GM12878 (cell line): ENCODE data around the gene ALKBH2. TPM values are rescaled to one million over a fixed set of nuclear protein-coding genes. Genes with fewer than 3 reads are reported as not detected.

Experiments used
- ATAC-seq: fragments of 200-7000 bp; cut with Tn5 transposase; 3 replicates; pipeline ENCODE4 v1.9.1; 2020; ENCODE audit warnings: mild to moderate bottlenecking, moderate library complexity
- BruUV-seq: library from RNA; stranded (reverse); fragments of 400-500 nt; replicated peaks from 2 replicates; lab custom pipeline; 2021; lab: Mats Ljungman, UMichigan
- CTCF ChIA-PET: fragments of 300-600 bp; sonication (Branson Sonifier 250); formaldehyde crosslinking; extraction: SDS; loops from one replicate; lab custom pipeline; 2021; ENCODE audit warnings: inconsistent platforms; lab: Yijun Ruan, JAX
- POLR2A ChIA-PET: fragments of 350-600 bp; formaldehyde crosslinking; extraction: SDS; loops from one replicate; lab custom pipeline; 2021; ENCODE audit warnings: inconsistent platforms; lab: Charles Lee
- RAD21 ChIA-PET: fragments of 300-600 bp; sonication (Branson Sonifier 250); formaldehyde crosslinking; loops from one replicate; lab custom pipeline; 2023; ENCODE audit warnings: antibody characterized with exemption; ENCODE audit not compliant: unreplicated experiment; lab: Charles Lee
- SMC1A ChIA-PET: fragments of 300-600 bp; sonication (Branson Sonifier 250); formaldehyde crosslinking; loops from one replicate; lab custom pipeline; 2023; ENCODE audit not compliant: unreplicated experiment, uncharacterized antibody; lab: Charles Lee
- DNase-seq: peaks from one replicate; pipeline ENCODE4 v3.0.0-alpha.2; 2011; ENCODE audit warnings: low read depth, low spot score
- FAIRE-seq: peaks from 3 replicates; lab custom pipeline; 2011; peaks lifted over from hg19 to GRCh38; lab: Jason Lieb, UNC
- H2AFZ ChIP-seq: 2 replicates; pipeline ENCODE4 v1.6.0; 2011; ENCODE audit warnings: low read depth, low read length, control low read depth; ENCODE audit not compliant: control insufficient read depth
- H3K27ac ChIP-seq: 2 replicates; pipeline ENCODE4 v1.5.1; 2011; ENCODE audit warnings: control low read depth; ENCODE audit not compliant: control insufficient read depth, insufficient read depth
- H3K27me3 ChIP-seq, 2 experiments: replicated peaks in 1 of 2; 2 replicates each; pipeline versions ENCODE4 v1.6.0 to v1.6.1; 2011; ENCODE audit warnings: low read length in 1 of 2; ENCODE audit not compliant: control insufficient read depth in 2 of 2, insufficient read depth in 2 of 2
- H3K36me3 ChIP-seq, 2 experiments: 2 replicates each; pipeline ENCODE4 v1.5.1; 2011; ENCODE audit warnings: low read length in 1 of 2; ENCODE audit not compliant: control insufficient read depth in 2 of 2, insufficient read depth in 2 of 2
- H3K4me1 ChIP-seq: 2 replicates; pipeline ENCODE4 v1.6.1; 2011; ENCODE audit warnings: mild to moderate bottlenecking, low read length, moderate library complexity, mixed read lengths; ENCODE audit not compliant: control insufficient read depth, insufficient read depth
- H3K4me2 ChIP-seq: 2 replicates; pipeline ENCODE4 v1.6.0; 2011; ENCODE audit warnings: control low read depth; ENCODE audit not compliant: control insufficient read depth, insufficient read depth
- H3K4me3 ChIP-seq: fragments of 200-600 bp; sonication (generic); 2 replicates; pipeline ENCODE4 v1.5.1; 2016
- H3K79me2 ChIP-seq: 2 replicates; pipeline ENCODE4 v1.6.0; 2011; ENCODE audit warnings: low read length; ENCODE audit not compliant: control insufficient read depth, insufficient read depth
- H3K9ac ChIP-seq: 2 replicates; pipeline ENCODE4 v1.8.0; 2011; ENCODE audit warnings: low read length, control low read depth, mixed read lengths; ENCODE audit not compliant: control insufficient read depth, insufficient read depth
- H3K9me3 ChIP-seq: replicated peaks from 3 replicates; pipeline ENCODE4 v1.5.1; 2011; ENCODE audit warnings: mild to moderate bottlenecking, low read length; ENCODE audit not compliant: control insufficient read depth, insufficient read depth
- H4K20me1 ChIP-seq: 2 replicates; pipeline ENCODE4 v1.6.0; 2011; ENCODE audit not compliant: control insufficient read depth, insufficient read depth
- ASH2L ChIP-seq: fragments of 300-600, 200-600 bp; sonication (generic); IDR thresholded peaks from 2 replicates; pipeline ENCODE4 v1.6.1; 2017; ENCODE audit warnings: low read depth, mild to moderate bottlenecking, borderline replicate concordance
- BCL11A ChIP-seq: IDR thresholded peaks from 2 replicates; pipeline ENCODE4 v1.6.1; 2011; ENCODE audit warnings: low read depth, low read length
- CBX5 ChIP-seq: sonication (generic); IDR thresholded peaks from 2 replicates; pipeline ENCODE4 v1.6.1; 2016; ENCODE audit warnings: low read depth, moderate library complexity, mild to moderate bottlenecking, inconsistent platforms
- FOS ChIP-seq: IDR thresholded peaks from 3 replicates; pipeline ENCODE4 v1.6.1; 2011; ENCODE audit warnings: borderline replicate concordance; ENCODE audit not compliant: insufficient read length; ENCODE audit errors: extremely low read depth
- FOXK2 ChIP-seq: fragments of 450-650 bp; IDR thresholded peaks from 2 replicates; pipeline ENCODE4 v1.6.1; 2017; ENCODE audit warnings: mild to moderate bottlenecking, moderate library complexity
- GATAD2B ChIP-seq: fragments of 450-650 bp; conservative IDR thresholded peaks from 2 replicates; pipeline ENCODE4 v1.6.1; 2017; ENCODE audit warnings: low read depth, mild to moderate bottlenecking, moderate library complexity
- HDAC2 ChIP-seq: fragments of 200-600 bp; sonication (generic); IDR thresholded peaks from 2 replicates; pipeline ENCODE4 v1.6.1; 2017
- MYB ChIP-seq: fragments of 150-350 bp; IDR thresholded peaks from 2 replicates; pipeline ENCODE4 v1.6.1; 2014; ENCODE audit warnings: mild to moderate bottlenecking, low read depth, low read length, borderline replicate concordance
- NR2F1 ChIP-seq: fragments of 450-650 bp; conservative IDR thresholded peaks from 2 replicates; pipeline ENCODE4 v1.6.1; 2017; ENCODE audit warnings: mild to moderate bottlenecking
- RAD21 ChIP-seq: IDR thresholded peaks from 2 replicates; pipeline ENCODE4 v1.6.1; 2011; ENCODE audit warnings: mild to moderate bottlenecking, low read depth, low read length, moderate library complexity; ENCODE audit not compliant: insufficient read depth
- SMARCA5 ChIP-seq: fragments of 450-650 bp; IDR thresholded peaks from 2 replicates; pipeline ENCODE4 v1.6.1; 2017; ENCODE audit warnings: mild to moderate bottlenecking
- ZNF207 ChIP-seq: fragments of 450-650 bp; IDR thresholded peaks from 2 replicates; pipeline ENCODE4 v1.6.1; 2014; ENCODE audit warnings: antibody characterized with exemption, mild to moderate bottlenecking, borderline replicate concordance
- WGBS: methylation state at CpG from one replicate; pipeline ENCODE4 v1.1.6; 2016; ENCODE audit warnings: low lambda C conversion rate; ENCODE audit not compliant: insufficient replicate concordance, insufficient coverage; ENCODE audit errors: missing lambda C conversion rate; 5-methylcytosine and 5-hydroxymethylcytosine counted together
- in situ Hi-C: fragments of 300-500 bp; cut with MboI; formaldehyde crosslinking; loops from 9 replicates; pipeline ENCODE4 v1.14.3; 2018; ENCODE audit warnings: mixed read lengths
- intact Hi-C: fragments of 100-400 bp; cut with micrococcal nuclease; formaldehyde crosslinking; loops from one replicate; pipeline ENCODE4 v1.14.2; 2022; ENCODE audit not compliant: unreplicated experiment
- polyA plus RNA-seq, 11 experiments: library from polyadenylated mRNA; depleted of rRNA in 4 of 11; unstranded in 6 of 11; stranded (reverse) in 5 of 11; fragments of >200 nt; fragmentation: Nextera tagmentation in 4 of 11; fragmentation: Illumina TruSeq in 1 of 11; extraction: Ambion mirVana in 4 of 11; extraction: Trizol in 1 of 11; gene quantifications; 1 replicate in 1 of 11; 2 replicates in 10 of 11; pipeline versions ENCODE4 v1.2.1 to v1.2.3, GENCODE V29; 2011 to 2016; ENCODE audit warnings: inconsistent platforms in 2 of 11, missing spikeins in 2 of 11, low read depth in 1 of 11
- total RNA-seq, 4 experiments: library from RNA; depleted of rRNA in 3 of 4; stranded (reverse); fragments of >200 nt in 3 of 4; fragmentation: Illumina TruSeq in 1 of 4; extraction: Trizol in 1 of 4; gene quantifications; 2 replicates each; pipeline versions ENCODE4 v1.2.1 to v1.2.3, GENCODE V29; 2013 to 2021
- TF ChIP-seq, protein P1 (sequence below): fragments of 450-650 bp; IDR thresholded peaks from 2 replicates; pipeline ENCODE4 v1.6.1; 2017; ENCODE audit warnings: antibody characterized with exemption, mild to moderate bottlenecking, moderate library complexity
- TF ChIP-seq, protein P2 (sequence below): fragments of 450-650 bp; IDR thresholded peaks from 2 replicates; pipeline ENCODE4 v1.6.1; 2017; ENCODE audit warnings: mild to moderate bottlenecking, low read depth, inconsistent platforms; ENCODE audit not compliant: poor library complexity, severe bottlenecking
- TF ChIP-seq, protein P3 (sequence below): fragments of 450-650 bp; formaldehyde crosslinking; IDR thresholded peaks from 2 replicates; pipeline ENCODE4 v1.4.0; 2022; ENCODE audit warnings: mild to moderate bottlenecking, moderate library complexity
- TF ChIP-seq, protein P4 (sequence below): IDR thresholded peaks from 2 replicates; pipeline ENCODE4 v1.6.1; 2011; ENCODE audit warnings: borderline replicate concordance, low read depth, mild to moderate bottlenecking, moderate library complexity, low read length; ENCODE audit not compliant: insufficient read depth, poor library complexity, severe bottlenecking

ALKBH2 gene
- total and polyA plus RNA-seq, 10 of the 15 experiments (the other 5 are each of a cell fraction or from before 2014, with no cell fraction given): 5.6 to 40.3 (median 31.2) TPM

DNA sequence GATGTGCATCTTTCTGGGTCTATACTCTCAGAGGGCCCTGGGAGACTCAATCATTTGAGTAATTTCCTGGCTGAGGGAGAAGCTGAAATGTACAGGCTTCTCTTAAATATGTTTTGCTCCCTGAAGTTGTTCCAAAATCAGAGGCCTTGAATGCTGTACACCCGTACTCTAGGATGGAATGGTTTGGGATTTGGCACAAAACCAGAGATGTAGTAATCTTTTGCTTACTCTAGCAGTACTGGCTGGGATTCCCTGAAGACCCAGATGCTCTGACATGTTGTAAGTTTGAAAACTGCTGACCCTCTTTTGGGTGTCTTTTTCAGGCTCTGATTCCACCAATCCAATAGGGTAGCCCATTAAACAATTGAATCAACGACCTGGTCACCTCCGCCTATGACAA lies 33.5 kb upstream of the ALKBH2 start:
- Histone ChIP-seq H3K4me2 (no peak overlapping the region), H3K79me2 (no peaks in the 10 kb centered on the region), H4K20me1 (no peaks in the 10 kb centered on the region), H3K4me1 (no peaks in the 10 kb centered on the region), H3K36me3 (no peaks in the 10 kb centered on the region), H3K27me3 (no peaks in the 10 kb centered on the region), H3K9me3 (no peaks in the 10 kb centered on the region), H3K4me3 (no peak overlapping the region), H3K27ac (no peak overlapping the region), H3K9ac (no peak overlapping the region), H2AFZ (no peak overlapping the region)
- FAIRE-seq: no peak
- ChIA-PET CTCF (interaction anchor here (0.7 to 1.1 kb wide), 3 partner anchors 14 to 18 kb away, joined by 3 to 5 read pairs (median 3); no protein-coding TSS in a partner anchor), RAD21 (no interaction called here), POLR2A (no interaction called here), SMC1A (no interaction called here)
- in situ Hi-C loops: no loop called here
- no peak for ATAC-seq
- no TSS peak for BruUV-seq
- 53% methylated on average over 3 of the region's 3 CpGs for WGBS
- no peak for DNase-seq
- intact Hi-C loops: no loop called here
- TF ChIP-seq NR2F1 (no peak), GATAD2B (no peak), BCL11A (no peak), FOS (no peak), ZNF207 (no peak), HDAC2 (no peak), MYB (no peak), SMARCA5 (no peak), RAD21 (no peak), FOXK2 (no peak), CBX5 (no peak), ASH2L (no peak)
- TF ChIP-seq, protein P1, sequence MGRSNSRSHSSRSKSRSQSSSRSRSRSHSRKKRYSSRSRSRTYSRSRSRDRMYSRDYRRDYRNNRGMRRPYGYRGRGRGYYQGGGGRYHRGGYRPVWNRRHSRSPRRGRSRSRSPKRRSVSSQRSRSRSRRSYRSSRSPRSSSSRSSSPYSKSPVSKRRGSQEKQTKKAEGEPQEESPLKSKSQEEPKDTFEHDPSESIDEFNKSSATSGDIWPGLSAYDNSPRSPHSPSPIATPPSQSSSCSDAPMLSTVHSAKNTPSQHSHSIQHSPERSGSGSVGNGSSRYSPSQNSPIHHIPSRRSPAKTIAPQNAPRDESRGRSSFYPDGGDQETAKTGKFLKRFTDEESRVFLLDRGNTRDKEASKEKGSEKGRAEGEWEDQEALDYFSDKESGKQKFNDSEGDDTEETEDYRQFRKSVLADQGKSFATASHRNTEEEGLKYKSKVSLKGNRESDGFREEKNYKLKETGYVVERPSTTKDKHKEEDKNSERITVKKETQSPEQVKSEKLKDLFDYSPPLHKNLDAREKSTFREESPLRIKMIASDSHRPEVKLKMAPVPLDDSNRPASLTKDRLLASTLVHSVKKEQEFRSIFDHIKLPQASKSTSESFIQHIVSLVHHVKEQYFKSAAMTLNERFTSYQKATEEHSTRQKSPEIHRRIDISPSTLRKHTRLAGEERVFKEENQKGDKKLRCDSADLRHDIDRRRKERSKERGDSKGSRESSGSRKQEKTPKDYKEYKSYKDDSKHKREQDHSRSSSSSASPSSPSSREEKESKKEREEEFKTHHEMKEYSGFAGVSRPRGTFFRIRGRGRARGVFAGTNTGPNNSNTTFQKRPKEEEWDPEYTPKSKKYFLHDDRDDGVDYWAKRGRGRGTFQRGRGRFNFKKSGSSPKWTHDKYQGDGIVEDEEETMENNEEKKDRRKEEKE: no peak
- TF ChIP-seq, protein P2, sequence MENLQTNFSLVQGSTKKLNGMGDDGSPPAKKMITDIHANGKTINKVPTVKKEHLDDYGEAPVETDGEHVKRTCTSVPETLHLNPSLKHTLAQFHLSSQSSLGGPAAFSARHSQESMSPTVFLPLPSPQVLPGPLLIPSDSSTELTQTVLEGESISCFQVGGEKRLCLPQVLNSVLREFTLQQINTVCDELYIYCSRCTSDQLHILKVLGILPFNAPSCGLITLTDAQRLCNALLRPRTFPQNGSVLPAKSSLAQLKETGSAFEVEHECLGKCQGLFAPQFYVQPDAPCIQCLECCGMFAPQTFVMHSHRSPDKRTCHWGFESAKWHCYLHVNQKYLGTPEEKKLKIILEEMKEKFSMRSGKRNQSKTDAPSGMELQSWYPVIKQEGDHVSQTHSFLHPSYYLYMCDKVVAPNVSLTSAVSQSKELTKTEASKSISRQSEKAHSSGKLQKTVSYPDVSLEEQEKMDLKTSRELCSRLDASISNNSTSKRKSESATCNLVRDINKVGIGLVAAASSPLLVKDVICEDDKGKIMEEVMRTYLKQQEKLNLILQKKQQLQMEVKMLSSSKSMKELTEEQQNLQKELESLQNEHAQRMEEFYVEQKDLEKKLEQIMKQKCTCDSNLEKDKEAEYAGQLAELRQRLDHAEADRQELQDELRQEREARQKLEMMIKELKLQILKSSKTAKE: no peak
- TF ChIP-seq, protein P3, sequence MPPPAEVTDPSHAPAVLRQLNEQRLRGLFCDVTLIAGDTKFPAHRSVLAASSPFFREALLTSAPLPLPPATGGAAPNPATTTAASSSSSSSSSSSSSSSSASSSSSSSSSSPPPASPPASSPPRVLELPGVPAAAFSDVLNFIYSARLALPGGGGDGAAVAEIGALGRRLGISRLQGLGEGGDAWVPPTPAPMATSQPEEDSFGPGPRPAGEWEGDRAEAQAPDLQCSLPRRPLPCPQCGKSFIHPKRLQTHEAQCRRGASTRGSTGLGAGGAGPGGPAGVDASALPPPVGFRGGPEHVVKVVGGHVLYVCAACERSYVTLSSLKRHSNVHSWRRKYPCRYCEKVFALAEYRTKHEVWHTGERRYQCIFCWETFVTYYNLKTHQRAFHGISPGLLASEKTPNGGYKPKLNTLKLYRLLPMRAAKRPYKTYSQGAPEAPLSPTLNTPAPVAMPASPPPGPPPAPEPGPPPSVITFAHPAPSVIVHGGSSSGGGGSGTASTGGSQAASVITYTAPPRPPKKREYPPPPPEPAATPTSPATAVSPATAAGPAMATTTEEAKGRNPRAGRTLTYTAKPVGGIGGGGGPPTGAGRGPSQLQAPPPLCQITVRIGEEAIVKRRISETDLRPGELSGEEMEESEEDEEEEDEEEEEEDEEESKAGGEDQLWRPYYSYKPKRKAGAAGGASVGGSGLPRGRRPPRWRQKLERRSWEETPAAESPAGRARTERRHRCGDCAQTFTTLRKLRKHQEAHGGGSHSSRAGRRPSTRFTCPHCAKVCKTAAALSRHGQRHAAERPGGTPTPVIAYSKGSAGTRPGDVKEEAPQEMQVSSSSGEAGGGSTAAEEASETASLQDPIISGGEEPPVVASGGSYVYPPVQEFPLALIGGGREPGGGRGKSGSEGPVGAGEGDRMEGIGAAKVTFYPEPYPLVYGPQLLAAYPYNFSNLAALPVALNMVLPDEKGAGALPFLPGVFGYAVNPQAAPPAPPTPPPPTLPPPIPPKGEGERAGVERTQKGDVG: no peak
- TF ChIP-seq, protein P4, sequence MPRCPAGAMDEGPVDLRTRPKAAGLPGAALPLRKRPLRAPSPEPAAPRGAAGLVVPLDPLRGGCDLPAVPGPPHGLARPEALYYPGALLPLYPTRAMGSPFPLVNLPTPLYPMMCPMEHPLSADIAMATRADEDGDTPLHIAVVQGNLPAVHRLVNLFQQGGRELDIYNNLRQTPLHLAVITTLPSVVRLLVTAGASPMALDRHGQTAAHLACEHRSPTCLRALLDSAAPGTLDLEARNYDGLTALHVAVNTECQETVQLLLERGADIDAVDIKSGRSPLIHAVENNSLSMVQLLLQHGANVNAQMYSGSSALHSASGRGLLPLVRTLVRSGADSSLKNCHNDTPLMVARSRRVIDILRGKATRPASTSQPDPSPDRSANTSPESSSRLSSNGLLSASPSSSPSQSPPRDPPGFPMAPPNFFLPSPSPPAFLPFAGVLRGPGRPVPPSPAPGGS: no peak
